Lung (tissue), 12 donors: ENCODE results near the gene NOXA1. TPM values are rescaled to one million over a fixed set of nuclear protein-coding genes. Genes with fewer than 3 reads are reported as not detected.
A peak's percentile ranks its signal among the peaks of the same experiment; 100 is the strongest.

ENCODE experiments used
- ATAC-seq: fragments of 200-7000 bp; cut with Tn5 transposase; one replicate; pipeline ENCODE4 v1.9.1; 2020; ENCODE audit warnings: moderate number of reproducible peaks; ENCODE audit not compliant: insufficient read depth, low FRiP score
- DNase-seq, 3 donors: peaks; one replicate each; pipeline ENCODE4 v3.0.0-alpha.2; 2013 to 2017
- H3K27ac ChIP-seq, 2 donors: one replicate each; pipeline ENCODE4 v1.5.1; 2013; ENCODE audit warnings: mild to moderate bottlenecking in 2 of 2, moderate library complexity in 2 of 2, control low read depth in 1 of 2, inconsistent platforms in 1 of 2, low read depth in 1 of 2, low read length in 1 of 2
- H3K27me3 ChIP-seq, 3 donors: one replicate each; pipeline ENCODE4 v1.5.1; 2013; ENCODE audit warnings: low read length in 2 of 3; ENCODE audit not compliant: control insufficient read depth in 3 of 3, insufficient read depth in 3 of 3
- H3K36me3 ChIP-seq, 4 donors: one replicate each; pipeline ENCODE4 v1.5.1; 2013; ENCODE audit warnings: low read length in 4 of 4, mild to moderate bottlenecking in 1 of 4, moderate library complexity in 1 of 4; ENCODE audit not compliant: control insufficient read depth in 4 of 4, insufficient read depth in 4 of 4
- H3K4me1 ChIP-seq, 5 donors: one replicate each; pipeline ENCODE4 v1.5.1; 2013; ENCODE audit warnings: low read length in 5 of 5, mild to moderate bottlenecking in 2 of 5, moderate library complexity in 1 of 5; ENCODE audit not compliant: control insufficient read depth in 5 of 5, insufficient read depth in 5 of 5
- H3K4me3 ChIP-seq: one replicate; pipeline ENCODE4 v1.5.1; 2013; ENCODE audit warnings: mild to moderate bottlenecking, control low read depth, moderate library complexity
- H3K9ac ChIP-seq, 2 donors: one replicate each; pipeline ENCODE4 v1.5.1; 2013; ENCODE audit warnings: low read length in 2 of 2, control low read depth in 1 of 2; ENCODE audit not compliant: insufficient read depth in 1 of 2
- H3K9me3 ChIP-seq, 4 donors: one replicate each; pipeline ENCODE4 v1.5.1; 2013; ENCODE audit warnings: low read length in 3 of 4, mild to moderate bottlenecking in 1 of 4, moderate library complexity in 1 of 4; ENCODE audit not compliant: control insufficient read depth in 4 of 4, insufficient read depth in 3 of 4
- CTCF ChIP-seq: IDR thresholded peaks from 2 replicates; pipeline ENCODE4 v1.5.1; 2012; ENCODE audit warnings: mild to moderate bottlenecking; ENCODE audit errors: control extremely low read depth, extremely low read depth
- WGBS, 2 donors: extraction: QIAGEN DNeasy Blood & Tissue Kit; methylation state at CpG; one replicate each; pipeline ENCODE4 v1.1.7; 2013; 5-methylcytosine and 5-hydroxymethylcytosine counted together
- polyA plus RNA-seq, 2 donors: library from polyadenylated mRNA; stranded (reverse); fragments of 200-250 nt; gene quantifications; one replicate each; pipeline ENCODE4 v1.2.1, GENCODE V29; 2013
- total RNA-seq, 2 donors: library from RNA; depleted of rRNA in 1 of 2; stranded (reverse); fragments of >200 nt in 1 of 2; gene quantifications; one replicate each; pipeline ENCODE4 v1.2.1, GENCODE V29; 2014 to 2021
- donor health status: control.
- donor health status: control.
- donor health status: Bipolar disorder and iron deficiency.
- donor health status: healthy.
- donor health status: DM: yes; HTN: yes; CAD: no.

The NOXA1 gene
- total and polyA plus RNA-seq, 4 donors: 2.1 to 11.7 (median 6.6) TPM

GRCh38 chr9:137406876-137407589, 16.2 kb upstream of the NOXA1 start:
- Histone ChIP-seq H3K27me3 (no peaks in the 10 kb centered on the region), H3K4me3 (no peak overlapping the region), H3K4me1 (peaks cover 0 to 18% (median 0%) of the 10 kb centered on the region in 5 donors), H3K9ac (no peak overlapping the region), H3K36me3 (peaks cover 0 to 2% (median 0%) of the 10 kb centered on the region in 4 donors), H3K27ac (peak overlapping the region; percentile 38 to 44), H3K9me3 (no peaks in the 10 kb centered on the region)
- peak; percentile 58 for TF ChIP-seq CTCF
- WGBS, 2 donors: 4 to 9% methylated on average over 32 to 63 of the region's 63 CpGs
- DNase-seq: peak; percentile 66 to 80 (median 76)
- peak; percentile 44 for ATAC-seq

- H3K4me1 ChIP-seq: peaks cover 0 to 18% (median 2%) of the 10 kb centered on the region in 5 donors
- no peaks in the 10 kb centered on the region for H3K27me3 ChIP-seq
- DNase-seq (no peak), ATAC-seq (no peak)
- H3K9me3 ChIP-seq: no peaks in the 10 kb centered on the region
- peaks cover 0 to 2% (median 0%) of the 10 kb centered on the region in 4 donors for H3K36me3 ChIP-seq
- H3K4me3 ChIP-seq: no peak overlapping the region
- no peak overlapping the region for H3K9ac ChIP-seq
- whole genome bisulfite sequencing, 2 donors: 66 to 85% methylated on average over 31 of the region's 31 CpGs
- no peak for TF ChIP-seq CTCF
- H3K27ac ChIP-seq: no peak overlapping the region
Observed at GRCh38 chr9:137407590-137408300, 15.4 kb upstream of the NOXA1 start.

- peaks cover 0 to 18% (median 3%) of the 10 kb centered on the region in 5 donors for H3K4me1 ChIP-seq
- ATAC-seq (no peak), DNase-seq (no peak)
- peaks cover 0 to 2% (median 0%) of the 10 kb centered on the region in 4 donors for H3K36me3 ChIP-seq
- no peak overlapping the region for H3K4me3 ChIP-seq
- no peaks in the 10 kb centered on the region for H3K9me3 ChIP-seq
- H3K27me3 ChIP-seq: no peaks in the 10 kb centered on the region
- TF ChIP-seq CTCF: no peak
- WGBS, 2 donors: 95 to 97% methylated on average over 24 of the region's 24 CpGs
- H3K9ac ChIP-seq: no peak overlapping the region
- no peak overlapping the region for H3K27ac ChIP-seq
Observed at GRCh38 chr9:137408651-137409405, 14.4 kb upstream of the NOXA1 start.
